ENCODE results near the gene ID4. TPM values are rescaled to one million over a fixed set of nuclear protein-coding genes. Genes with fewer than 3 reads are reported as not detected.

ID4 gene
- total RNA-seq, 1 donor from 2014 or later: 103 TPM

DNA sequence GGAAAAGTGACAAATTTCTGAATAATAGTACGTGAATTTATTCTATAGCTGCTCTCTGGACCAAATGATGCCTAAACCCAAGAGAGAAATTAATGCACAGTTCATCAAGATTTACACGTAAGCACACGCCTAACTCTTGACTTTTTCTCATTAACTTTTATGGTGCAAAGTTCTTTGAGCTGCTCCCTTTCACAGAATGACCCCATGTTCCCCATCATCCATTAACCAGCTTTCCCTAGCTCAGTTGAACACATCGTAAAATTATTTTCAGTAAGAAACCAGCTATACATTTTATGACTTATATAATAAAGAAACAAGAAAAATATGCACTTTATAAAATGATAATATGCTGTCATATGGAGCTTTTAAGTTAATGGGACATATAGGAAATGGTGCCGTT, 54.3 kb downstream of the ID4 start:
- no peak overlapping the region for H3K27ac ChIP-seq
- no peaks in the 10 kb centered on the region for H3K36me3 ChIP-seq
- TF ChIP-seq, protein P1, sequence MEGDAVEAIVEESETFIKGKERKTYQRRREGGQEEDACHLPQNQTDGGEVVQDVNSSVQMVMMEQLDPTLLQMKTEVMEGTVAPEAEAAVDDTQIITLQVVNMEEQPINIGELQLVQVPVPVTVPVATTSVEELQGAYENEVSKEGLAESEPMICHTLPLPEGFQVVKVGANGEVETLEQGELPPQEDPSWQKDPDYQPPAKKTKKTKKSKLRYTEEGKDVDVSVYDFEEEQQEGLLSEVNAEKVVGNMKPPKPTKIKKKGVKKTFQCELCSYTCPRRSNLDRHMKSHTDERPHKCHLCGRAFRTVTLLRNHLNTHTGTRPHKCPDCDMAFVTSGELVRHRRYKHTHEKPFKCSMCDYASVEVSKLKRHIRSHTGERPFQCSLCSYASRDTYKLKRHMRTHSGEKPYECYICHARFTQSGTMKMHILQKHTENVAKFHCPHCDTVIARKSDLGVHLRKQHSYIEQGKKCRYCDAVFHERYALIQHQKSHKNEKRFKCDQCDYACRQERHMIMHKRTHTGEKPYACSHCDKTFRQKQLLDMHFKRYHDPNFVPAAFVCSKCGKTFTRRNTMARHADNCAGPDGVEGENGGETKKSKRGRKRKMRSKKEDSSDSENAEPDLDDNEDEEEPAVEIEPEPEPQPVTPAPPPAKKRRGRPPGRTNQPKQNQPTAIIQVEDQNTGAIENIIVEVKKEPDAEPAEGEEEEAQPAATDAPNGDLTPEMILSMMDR (IDR thresholded peaks at IDR 0.05): no peak
- intact Hi-C loops (cut with DNase I): no loop called here
- no peak for DNase-seq (ENCODE audit: low spot score in 2 of 2)
- H3K4me1 ChIP-seq: no peaks in the 10 kb centered on the region
- no peak overlapping the region for H3K4me3 ChIP-seq
- H3K9me3 ChIP-seq: no peaks in the 10 kb centered on the region
- H3K27me3 ChIP-seq: no peaks in the 10 kb centered on the region

Measured in ascending aorta (tissue), 2 donors.